Caco-2 (cell line): ENCODE data around the gene CTU1. TPM values are rescaled to one million over a fixed set of nuclear protein-coding genes. Genes with fewer than 3 reads are reported as not detected.
A peak's percentile ranks its signal among the peaks of the same experiment; 100 is the strongest.

Experiments used
- BruUV-seq: library from RNA; stranded (reverse); fragments of 400-500 nt; replicated peaks from 2 replicates; lab custom pipeline; 2021; lab: Mats Ljungman, UMichigan
- CTCF ChIA-PET: fragments of 300-600 bp; sonication (Branson Sonifier 250); formaldehyde crosslinking; loops from one replicate; lab custom pipeline; 2022; ENCODE audit warnings: antibody characterized with exemption; lab: Charles Lee
- POLR2A ChIA-PET: fragments of 300-600 bp; sonication (Branson Sonifier 250); formaldehyde crosslinking; loops from one replicate; lab custom pipeline; 2022; ENCODE audit warnings: antibody characterized with exemption; lab: Charles Lee
- DNase-seq, 2 experiments: peaks; one replicate each; pipeline versions ENCODE4 v3.0.0 to v3.0.0-alpha.2; 2020 to 2022
- H3K27me3 ChIP-seq: replicated peaks from 2 replicates; pipeline ENCODE4 v1.6.0; 2011; ENCODE audit warnings: low read length; ENCODE audit not compliant: control insufficient read depth, insufficient read depth
- H3K36me3 ChIP-seq: 2 replicates; pipeline ENCODE4 v1.5.1; 2011; ENCODE audit warnings: low read length; ENCODE audit not compliant: control insufficient read depth, insufficient read depth
- H3K4me1 ChIP-seq: fragments of 250-450 bp; sonication (Bioruptor Pico); 2 replicates; pipeline ENCODE4 v1.5.1; 2020; ENCODE audit warnings: mild to moderate bottlenecking
- H3K4me3 ChIP-seq: 2 replicates; pipeline ENCODE4 v1.5.1; 2011; ENCODE audit warnings: low read depth, mild to moderate bottlenecking, control low read depth, low read length
- H3K9me3 ChIP-seq: fragments of 250-450 bp; sonication (Bioruptor Pico); 2 replicates; pipeline ENCODE4 v1.5.1; 2020; ENCODE audit warnings: mild to moderate bottlenecking, moderate library complexity
- H3K27ac Mint-ChIP-seq: one replicate; pipeline ENCODE4 v1.8.0; 2022; ENCODE audit warnings: mixed read lengths; ENCODE audit not compliant: unreplicated experiment
- H3K27me3 Mint-ChIP-seq: one replicate; pipeline ENCODE4 v1.8.0; 2022; ENCODE audit warnings: mixed read lengths; ENCODE audit not compliant: insufficient read depth, unreplicated experiment
- H3K36me3 Mint-ChIP-seq: one replicate; pipeline ENCODE4 v1.8.0; 2022; ENCODE audit warnings: mild to moderate bottlenecking, mixed read lengths; ENCODE audit not compliant: insufficient read depth, unreplicated experiment
- H3K4me1 Mint-ChIP-seq: one replicate; pipeline ENCODE4 v1.8.0; 2022; ENCODE audit warnings: low read depth, mixed read lengths; ENCODE audit not compliant: unreplicated experiment
- H3K4me3 Mint-ChIP-seq: one replicate; pipeline ENCODE4 v1.8.0; 2022; ENCODE audit warnings: mild to moderate bottlenecking, moderate library complexity, mixed read lengths; ENCODE audit not compliant: unreplicated experiment
- H3K9me3 Mint-ChIP-seq: one replicate; pipeline ENCODE4 v1.8.0; 2022; ENCODE audit warnings: mixed read lengths; ENCODE audit not compliant: unreplicated experiment
- CTCF ChIP-seq, 2 experiments: fragments of 200-600 bp in 1 of 2; IDR thresholded peaks; 1 replicate in 1 of 2; 2 replicates in 1 of 2; pipeline versions ENCODE4 v1.5.1 to v1.8.0; 2011 to 2022; ENCODE audit warnings: antibody characterized with exemption in 1 of 2, control low read depth in 1 of 2, inconsistent platforms in 1 of 2, low read depth in 1 of 2, low read length in 1 of 2, mild to moderate bottlenecking in 1 of 2, moderate library complexity in 1 of 2; ENCODE audit not compliant: insufficient read depth in 1 of 2, severe bottlenecking in 1 of 2, unreplicated experiment in 1 of 2
- intact Hi-C: fragments of 100-400 bp; cut with micrococcal nuclease; formaldehyde crosslinking; loops from one replicate; pipeline ENCODE4 v1.10.0; 2022; ENCODE audit not compliant: unreplicated experiment
- total RNA-seq: library from RNA; stranded (reverse); gene quantifications from 2 replicates; pipeline ENCODE4 v1.2.3, GENCODE V29; 2022

The CTU1 gene
- total RNA-seq, 1 experiment from 2014 or later: 8.1 TPM

GRCh38 chr19:51091895-51092873 is 16.0 kb downstream of the CTU1 start:
- H3K27me3 ChIP-seq: no peaks in the 10 kb centered on the region
- H3K27me3 Mint-ChIP-seq: no peaks in the 10 kb centered on the region
- POLR2A ChIA-PET: no interaction called here
- H3K4me1 ChIP-seq: no peaks in the 10 kb centered on the region
- H3K27ac Mint-ChIP-seq: peak overlapping the region; percentile 10
- H3K4me1 Mint-ChIP-seq: peaks cover 14% of the 10 kb centered on the region
- CTCF ChIA-PET: interaction anchor here (2.3 kb wide), 1 partner anchor 71 kb away, joined by 11 read pairs; no protein-coding TSS in a partner anchor
- H3K36me3 Mint-ChIP-seq: peaks cover 12% of the 10 kb centered on the region
- BruUV-seq: no TSS peak
- intact Hi-C loops: no loop called here
- DNase-seq: no peak
- no peak for TF ChIP-seq CTCF (IDR thresholded peaks at IDR 0.05; ENCODE audit: insufficient read depth in 1 of 2, low read depth in 1 of 2, low read length in 1 of 2, severe bottlenecking in 1 of 2, unreplicated experiment in 1 of 2)
- no peak overlapping the region for H3K4me3 ChIP-seq
- no peak overlapping the region for H3K4me3 Mint-ChIP-seq
- no peaks in the 10 kb centered on the region for H3K9me3 ChIP-seq
- no peaks in the 10 kb centered on the region; the same call in 1 of the 2 replicates for H3K36me3 ChIP-seq
- no peaks in the 10 kb centered on the region for H3K9me3 Mint-ChIP-seq

GRCh38 chr19:51091126-51091525 is 17.1 kb downstream of the CTU1 start:
- Histone ChIP-seq H3K4me3 (no peak overlapping the region), H3K27me3 (no peaks in the 10 kb centered on the region), H3K36me3 (no peaks in the 10 kb centered on the region; the same call in 1 of the 2 replicates), H3K4me1 (no peaks in the 10 kb centered on the region), H3K9me3 (no peaks in the 10 kb centered on the region)
- H3K27ac Mint-ChIP-seq: no peak overlapping the region
- ChIA-PET POLR2A (no interaction called here), CTCF (no interaction called here)
- no peaks in the 10 kb centered on the region for H3K27me3 Mint-ChIP-seq
- intact Hi-C loops: no loop called here
- TF ChIP-seq CTCF (IDR thresholded peaks at IDR 0.05; ENCODE audit: insufficient read depth in 1 of 2, low read depth in 1 of 2, low read length in 1 of 2, severe bottlenecking in 1 of 2, unreplicated experiment in 1 of 2): no peak
- H3K9me3 Mint-ChIP-seq: no peaks in the 10 kb centered on the region
- H3K4me3 Mint-ChIP-seq: no peak overlapping the region
- no peak for DNase-seq
- no TSS peak for BruUV-seq
- peaks cover 14% of the 10 kb centered on the region for H3K4me1 Mint-ChIP-seq
- peaks cover 4% of the 10 kb centered on the region for H3K36me3 Mint-ChIP-seq

- no peaks in the 10 kb centered on the region for H3K9me3 Mint-ChIP-seq
- Histone ChIP-seq H3K4me1 (no peaks in the 10 kb centered on the region), H3K9me3 (no peaks in the 10 kb centered on the region), H3K36me3 (no peaks in the 10 kb centered on the region; the same call in 1 of the 2 replicates), H3K4me3 (no peak overlapping the region), H3K27me3 (no peaks in the 10 kb centered on the region)
- DNase-seq: no peak
- POLR2A ChIA-PET: no interaction called here
- no peaks in the 10 kb centered on the region for H3K27me3 Mint-ChIP-seq
- H3K36me3 Mint-ChIP-seq: peaks cover 4% of the 10 kb centered on the region
- intact Hi-C loops: no loop called here
- H3K4me1 Mint-ChIP-seq: peaks cover 14% of the 10 kb centered on the region
- no peak for TF ChIP-seq CTCF (IDR thresholded peaks at IDR 0.05; ENCODE audit: insufficient read depth in 1 of 2, low read depth in 1 of 2, low read length in 1 of 2, severe bottlenecking in 1 of 2, unreplicated experiment in 1 of 2)
- no peak overlapping the region for H3K4me3 Mint-ChIP-seq
- no peak overlapping the region for H3K27ac Mint-ChIP-seq
- CTCF ChIA-PET: no interaction called here
- BruUV-seq: no TSS peak
These were observed 17.7 kb downstream of the CTU1 start for GRCh38 chr19:51090471-51090870.
